Mesendoderm (in vitro differentiated cells): ENCODE measurements around the gene TENM4.

ENCODE experiments used
- DNase-seq: peaks from one replicate; pipeline ENCODE4 v3.0.0; 2013
- H2AK5ac ChIP-seq: 2 replicates; pipeline ENCODE4 v1.6.1; 2013; ENCODE audit warnings: low read length, inconsistent platforms
- H2BK120ac ChIP-seq: 2 replicates; pipeline ENCODE4 v1.6.1; 2013; ENCODE audit warnings: low read depth, mild to moderate bottlenecking, low read length, moderate library complexity, mixed read lengths
- H2BK15ac ChIP-seq: replicated peaks from 2 replicates; pipeline ENCODE4 v1.6.1; 2013; ENCODE audit warnings: low read depth, mild to moderate bottlenecking, moderate library complexity
- H2BK5ac ChIP-seq: 2 replicates; pipeline ENCODE4 v1.6.1; 2013; ENCODE audit warnings: low read length, inconsistent platforms
- H3K18ac ChIP-seq: 2 replicates; pipeline ENCODE4 v1.6.1; 2013; ENCODE audit warnings: mild to moderate bottlenecking, low read length, mixed read lengths
- H3K23ac ChIP-seq: one replicate; pipeline ENCODE4 v1.6.1; 2013; ENCODE audit warnings: low read length
- H3K27ac ChIP-seq: 2 replicates; pipeline ENCODE4 v1.5.1; 2013; ENCODE audit warnings: low read depth, mild to moderate bottlenecking, inconsistent platforms, low read length, moderate library complexity
- H3K27me3 ChIP-seq: 2 replicates; pipeline ENCODE4 v1.6.1; 2013; ENCODE audit warnings: low read length, control low read depth, mild to moderate bottlenecking, inconsistent platforms; ENCODE audit not compliant: insufficient read depth, poor library complexity
- H3K36me3 ChIP-seq: 2 replicates; pipeline ENCODE4 v1.6.1; 2013; ENCODE audit warnings: low read length, inconsistent platforms; ENCODE audit not compliant: control insufficient read depth, insufficient read depth
- H3K4ac ChIP-seq: one replicate; pipeline ENCODE4 v1.6.1; 2013; ENCODE audit warnings: low read depth, mild to moderate bottlenecking, low read length, moderate library complexity
- H3K4me1 ChIP-seq: 2 replicates; pipeline ENCODE4 v1.6.1; 2013; ENCODE audit warnings: low read depth, low read length, inconsistent platforms; ENCODE audit not compliant: control insufficient read depth
- H3K4me2 ChIP-seq: 2 replicates; pipeline ENCODE4 v1.6.1; 2013; ENCODE audit warnings: low read length
- H3K4me3 ChIP-seq: 2 replicates; pipeline ENCODE4 v1.5.1; 2013; ENCODE audit warnings: mild to moderate bottlenecking, low read length
- H3K56ac ChIP-seq: one replicate; pipeline ENCODE4 v1.6.1; 2013; ENCODE audit warnings: low read length
- H3K79me1 ChIP-seq: 2 replicates; pipeline ENCODE4 v1.6.1; 2013; ENCODE audit warnings: low read length, inconsistent platforms
- H3K79me2 ChIP-seq: 2 replicates; pipeline ENCODE4 v1.6.1; 2013; ENCODE audit warnings: mild to moderate bottlenecking, low read length; ENCODE audit not compliant: control insufficient read depth, insufficient read depth
- H3K9ac ChIP-seq: 2 replicates; pipeline ENCODE4 v1.6.1; 2013; ENCODE audit warnings: low read length, inconsistent platforms
- H4K5ac ChIP-seq: one replicate; pipeline ENCODE4 v1.6.1; 2013; ENCODE audit warnings: low read length
- H4K8ac ChIP-seq: one replicate; pipeline ENCODE4 v1.6.1; 2013; ENCODE audit warnings: low read depth, mild to moderate bottlenecking, control low read depth, low read length, moderate library complexity
- whole genome bisulfite sequencing: extraction: QIAGEN DNeasy Blood & Tissue Kit; methylation state at CpG from one replicate; pipeline ENCODE4 v1.1.7; 2013; ENCODE audit warnings: low lambda C conversion rate, missing lambda C conversion rate; ENCODE audit not compliant: insufficient coverage; ENCODE audit errors: extremely low coverage; 5-methylcytosine and 5-hydroxymethylcytosine counted together

TENM4 gene

DNA sequence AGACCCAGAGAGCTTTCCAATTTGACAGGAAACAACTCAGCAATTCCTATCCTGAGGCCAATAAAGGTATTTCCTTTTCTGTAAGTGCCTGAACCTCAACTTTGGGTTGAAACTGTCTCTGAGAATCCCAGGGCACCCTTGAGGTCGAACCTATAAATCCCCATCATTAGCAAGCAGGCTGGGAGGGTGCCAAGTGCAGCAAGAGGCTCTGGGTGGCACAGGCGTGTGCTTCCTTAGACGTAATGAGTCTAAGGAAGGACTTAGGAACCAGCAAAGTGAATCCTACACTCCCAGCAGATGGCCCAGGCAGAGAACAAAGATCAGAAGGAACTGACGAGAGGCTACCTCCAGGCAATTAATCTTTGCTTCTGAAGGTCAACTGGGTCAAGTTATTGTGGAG lies 631.9 kb downstream of the TENM4 start:
- H4K5ac ChIP-seq, result no peak overlapping the region
- H3K9ac ChIP-seq, result no peak overlapping the region
- H3K23ac ChIP-seq, result no peak overlapping the region
- no CpG with 5 or more reads among the region's 4 CpGs for WGBS
- no peaks in the 10 kb centered on the region for H3K27me3 ChIP-seq
- no peak overlapping the region for H3K4me2 ChIP-seq
- no peak overlapping the region for H2BK15ac ChIP-seq
- peaks cover 5% of the 10 kb centered on the region for H3K4me1 ChIP-seq
- H3K79me1 ChIP-seq, result no peaks in the 10 kb centered on the region
- no peaks in the 10 kb centered on the region for H3K36me3 ChIP-seq
- H2AK5ac ChIP-seq, result no peak overlapping the region
- no peak overlapping the region for H3K4me3 ChIP-seq
- H3K18ac ChIP-seq, result no peak overlapping the region
- DNase-seq, result no peak
- H2BK5ac ChIP-seq, result no peak overlapping the region
- H2BK120ac ChIP-seq, result no peak overlapping the region
- H3K27ac ChIP-seq, result no peak overlapping the region
- H3K56ac ChIP-seq, result no peak overlapping the region
- H3K79me2 ChIP-seq, result no peaks in the 10 kb centered on the region
- H3K4ac ChIP-seq, result no peak overlapping the region
- H4K8ac ChIP-seq, result no peak overlapping the region

DNA sequence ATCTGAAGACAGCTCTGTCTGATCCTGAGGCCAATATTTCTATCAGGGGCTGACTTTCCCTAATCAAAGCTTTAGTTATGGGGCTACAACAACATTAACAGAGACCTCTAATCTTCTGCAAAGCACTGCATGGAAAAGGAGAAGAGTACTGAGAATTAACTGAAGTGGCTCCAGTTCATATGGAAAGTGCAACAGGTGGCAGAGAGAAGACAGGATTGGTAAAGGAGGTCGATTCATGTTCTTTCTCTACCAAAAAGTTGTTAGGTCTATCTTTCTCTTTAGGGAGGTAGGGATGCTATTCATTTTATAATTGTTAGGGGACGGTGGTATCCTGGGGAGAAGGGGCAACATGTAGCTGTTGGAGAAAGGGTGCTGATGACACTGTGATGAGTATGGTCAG lies 633.5 kb downstream of the TENM4 start:
- H2BK15ac ChIP-seq, result no peak overlapping the region
- H3K4me1 ChIP-seq, result no peaks in the 10 kb centered on the region
- DNase-seq, result no peak
- no peak overlapping the region for H2AK5ac ChIP-seq
- H3K4me3 ChIP-seq, result no peak overlapping the region
- H3K9ac ChIP-seq, result no peak overlapping the region
- H3K79me1 ChIP-seq, result no peaks in the 10 kb centered on the region
- no peak overlapping the region for H3K18ac ChIP-seq
- H3K23ac ChIP-seq, result no peak overlapping the region
- H2BK5ac ChIP-seq, result no peak overlapping the region
- H4K5ac ChIP-seq, result no peak overlapping the region
- H3K79me2 ChIP-seq, result no peaks in the 10 kb centered on the region
- no peaks in the 10 kb centered on the region for H3K36me3 ChIP-seq
- H3K56ac ChIP-seq, result no peak overlapping the region
- no peak overlapping the region for H3K4me2 ChIP-seq
- H3K27me3 ChIP-seq, result no peaks in the 10 kb centered on the region
- H2BK120ac ChIP-seq, result no peak overlapping the region
- H3K4ac ChIP-seq, result no peak overlapping the region
- no peak overlapping the region for H4K8ac ChIP-seq
- WGBS, result no CpG with 5 or more reads among the region's 2 CpGs
- H3K27ac ChIP-seq, result no peak overlapping the region

GRCh38 chr11:78806214-78807004 lies 634.4 kb downstream of the TENM4 start:
- Histone ChIP-seq H4K5ac (no peak overlapping the region), H3K79me1 (no peaks in the 10 kb centered on the region)

GRCh38 chr11:78804991-78805390 lies 635.8 kb downstream of the TENM4 start:
- WGBS, result no CpG with 5 or more reads among the region's 9 CpGs
- H3K4me1 ChIP-seq, result peaks cover 15% of the 10 kb centered on the region
- H2AK5ac ChIP-seq, result no peak overlapping the region
- H3K4me2 ChIP-seq, result no peak overlapping the region
- no peak overlapping the region for H2BK15ac ChIP-seq
- no peak overlapping the region for H3K56ac ChIP-seq
- no peak overlapping the region for H4K5ac ChIP-seq
- H4K8ac ChIP-seq, result no peak overlapping the region
- no peaks in the 10 kb centered on the region for H3K79me1 ChIP-seq
- H2BK120ac ChIP-seq, result no peak overlapping the region
- H3K27ac ChIP-seq, result no peak overlapping the region
- H3K4me3 ChIP-seq, result no peak overlapping the region
- no peaks in the 10 kb centered on the region for H3K36me3 ChIP-seq
- no peak overlapping the region for H2BK5ac ChIP-seq
- no peaks in the 10 kb centered on the region for H3K79me2 ChIP-seq
- H3K18ac ChIP-seq, result no peak overlapping the region
- no peak overlapping the region for H3K23ac ChIP-seq
- H3K27me3 ChIP-seq, result no peaks in the 10 kb centered on the region
- DNase-seq, result no peak
- H3K9ac ChIP-seq, result no peak overlapping the region
- H3K4ac ChIP-seq, result no peak overlapping the region

More at GRCh38 chr11:78806214-78807004, 634.4 kb downstream of the TENM4 start:
- Histone ChIP-seq H4K8ac (no peak overlapping the region), H3K4me3 (no peak overlapping the region), H3K27ac (no peak overlapping the region), H3K79me2 (no peaks in the 10 kb centered on the region), H2AK5ac (no peak overlapping the region), H2BK15ac (no peak overlapping the region), H3K4me1 (peaks cover 4% of the 10 kb centered on the region), H3K27me3 (no peaks in the 10 kb centered on the region), H3K36me3 (no peaks in the 10 kb centered on the region), H3K23ac (no peak overlapping the region), H3K4me2 (no peak overlapping the region), H3K18ac (no peak overlapping the region), H3K56ac (no peak overlapping the region), H2BK120ac (no peak overlapping the region), H3K9ac (no peak overlapping the region), H3K4ac (no peak overlapping the region), H2BK5ac (no peak overlapping the region)
- no peak for DNase-seq
- no CpG with 5 or more reads among the region's 2 CpGs for WGBS

DNA sequence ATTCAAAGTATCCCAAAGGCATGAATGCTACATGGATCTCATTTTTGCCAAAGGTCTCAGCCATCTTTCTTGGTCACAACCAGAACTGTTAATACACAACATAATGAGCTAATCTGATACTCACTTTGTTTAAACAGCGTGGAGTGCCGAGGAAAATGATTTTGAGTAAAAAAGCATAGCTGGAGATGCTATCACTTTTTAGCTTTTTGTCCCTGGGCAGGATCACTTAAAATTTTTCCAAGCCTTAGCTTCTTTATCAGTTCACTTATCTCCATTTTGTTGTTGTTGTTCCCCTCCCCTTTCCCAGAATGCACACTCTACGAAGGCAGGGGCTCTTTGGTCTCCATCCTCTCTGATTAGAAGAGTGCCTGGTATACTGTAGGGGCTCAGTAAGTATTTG lies 636.8 kb downstream of the TENM4 start:
- Histone ChIP-seq H3K36me3 (no peaks in the 10 kb centered on the region), H3K9ac (no peak overlapping the region), H3K4ac (no peak overlapping the region), H2BK15ac (no peak overlapping the region), H2AK5ac (no peak overlapping the region), H3K18ac (no peak overlapping the region), H3K4me2 (no peak overlapping the region), H3K79me1 (no peaks in the 10 kb centered on the region), H2BK5ac (no peak overlapping the region), H3K79me2 (no peaks in the 10 kb centered on the region), H3K27me3 (no peaks in the 10 kb centered on the region), H4K5ac (no peak overlapping the region), H2BK120ac (no peak overlapping the region), H3K4me1 (peaks cover 15% of the 10 kb centered on the region), H3K27ac (no peak overlapping the region), H3K4me3 (no peak overlapping the region), H3K56ac (no peak overlapping the region), H4K8ac (no peak overlapping the region), H3K23ac (no peak overlapping the region)
- WGBS, result no CpG with 5 or more reads among the region's 3 CpGs
- no peak for DNase-seq
